ENCODE data around the gene GPC6.

DNA sequence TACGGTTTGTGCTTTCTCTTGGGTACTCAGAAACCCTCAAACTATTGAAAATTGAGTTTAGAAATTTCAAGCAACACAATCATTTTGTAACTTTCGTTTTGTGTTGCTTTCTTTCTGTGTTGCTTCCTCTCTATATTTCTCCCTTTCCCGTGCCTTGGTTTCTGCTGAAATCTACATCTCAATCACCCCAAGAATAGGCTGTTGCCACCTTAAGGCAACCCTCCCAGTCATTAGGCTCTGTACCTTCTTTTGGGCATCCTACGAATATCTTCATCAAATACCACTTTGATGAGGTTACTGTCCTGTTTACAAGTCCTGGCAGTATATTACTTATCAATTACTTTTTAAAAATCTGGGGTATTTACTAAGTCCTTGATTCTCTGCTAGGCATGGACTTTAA, 621.6 kb downstream of the GPC6 start:
- TF ChIP-seq GATA2 (IDR thresholded peaks at IDR 0.05; ENCODE audit: low read depth, low read length) (no peak), GATA3 (IDR thresholded peaks at IDR 0.05; ENCODE audit: low read depth, low read length) (no peak)

Data from SH-SY5Y (cell line).